Uterus (tissue), 4 donors: Measurements from ENCODE around the gene ANXA6. TPM values are rescaled to one million over a fixed set of nuclear protein-coding genes. Genes with fewer than 3 reads are reported as not detected.
A peak's percentile ranks its signal among the peaks of the same experiment; 100 is the strongest.

Experiments used
- DNase-seq, 2 donors: peaks; one replicate each; pipeline ENCODE4 v3.0.0-alpha.2; 2019 to 2020
- H3K27ac ChIP-seq, 2 donors: fragments of 200-600 bp; sonication (generic); 1 replicate in 1 of 2; 2 replicates in 1 of 2; pipeline ENCODE4 v1.5.1; 2016 to 2018
- H3K27me3 ChIP-seq, 2 donors: fragments of 200-600 bp; sonication (generic); one replicate each; pipeline ENCODE4 v1.5.1; 2018 to 2019; ENCODE audit warnings: control low read depth in 1 of 2
- H3K36me3 ChIP-seq, 2 donors: fragments of 200-600 bp; sonication (generic); one replicate each; pipeline ENCODE4 v1.5.1; 2019; ENCODE audit warnings: control low read depth in 1 of 2
- H3K4me1 ChIP-seq, 2 donors: fragments of 200-600 bp; sonication (generic); one replicate each; pipeline ENCODE4 v1.5.1; 2018 to 2019; ENCODE audit warnings: control low read depth in 1 of 2
- H3K4me3 ChIP-seq, 2 donors: fragments of 200-600 bp; sonication (generic); 1 replicate in 1 of 2; 2 replicates in 1 of 2; pipeline ENCODE4 v1.5.1; 2018 to 2019; ENCODE audit warnings: mild to moderate bottlenecking in 1 of 2
- H3K9me3 ChIP-seq, 2 donors: fragments of 200-600 bp; sonication (generic); one replicate each; pipeline ENCODE4 v1.5.1; 2019; ENCODE audit warnings: control low read depth in 1 of 2
- CTCF ChIP-seq, 4 experiments: fragments of 200-600 bp in 2 of 4; fragments of 450-650 bp in 2 of 4; sonication (generic) in 2 of 4; IDR thresholded peaks; one replicate each; pipeline ENCODE4 v1.5.1; 2016 to 2019; ENCODE audit warnings: antibody characterized with exemption in 4 of 4, mild to moderate bottlenecking in 2 of 4, moderate library complexity in 1 of 4
- POLR2A ChIP-seq, 2 donors: fragments of 450-650 bp; IDR thresholded peaks; one replicate each; pipeline ENCODE4 v1.6.1; 2016; ENCODE audit warnings: antibody characterized with exemption in 2 of 2, mild to moderate bottlenecking in 1 of 2, moderate library complexity in 1 of 2
- intact Hi-C: fragments of 100-400 bp; cut with DNase I; formaldehyde crosslinking; loops from one replicate; pipeline ENCODE4 v1.15.1; 2023; ENCODE audit warnings: low total_unique reads
- total RNA-seq, 4 donors: library from RNA; depleted of rRNA in 3 of 4; stranded (reverse); fragments of >200 nt in 3 of 4; gene quantifications; one replicate each; pipeline versions ENCODE4 v1.1.0 to v1.2.4, GENCODE V29; 2014 to 2023
- donor health status: DM: yes; HTN: yes; CAD: no.

Gene ANXA6
- total RNA-seq, 4 donors from 2014 or later: 131 to 346 (median 252) TPM

DNA sequence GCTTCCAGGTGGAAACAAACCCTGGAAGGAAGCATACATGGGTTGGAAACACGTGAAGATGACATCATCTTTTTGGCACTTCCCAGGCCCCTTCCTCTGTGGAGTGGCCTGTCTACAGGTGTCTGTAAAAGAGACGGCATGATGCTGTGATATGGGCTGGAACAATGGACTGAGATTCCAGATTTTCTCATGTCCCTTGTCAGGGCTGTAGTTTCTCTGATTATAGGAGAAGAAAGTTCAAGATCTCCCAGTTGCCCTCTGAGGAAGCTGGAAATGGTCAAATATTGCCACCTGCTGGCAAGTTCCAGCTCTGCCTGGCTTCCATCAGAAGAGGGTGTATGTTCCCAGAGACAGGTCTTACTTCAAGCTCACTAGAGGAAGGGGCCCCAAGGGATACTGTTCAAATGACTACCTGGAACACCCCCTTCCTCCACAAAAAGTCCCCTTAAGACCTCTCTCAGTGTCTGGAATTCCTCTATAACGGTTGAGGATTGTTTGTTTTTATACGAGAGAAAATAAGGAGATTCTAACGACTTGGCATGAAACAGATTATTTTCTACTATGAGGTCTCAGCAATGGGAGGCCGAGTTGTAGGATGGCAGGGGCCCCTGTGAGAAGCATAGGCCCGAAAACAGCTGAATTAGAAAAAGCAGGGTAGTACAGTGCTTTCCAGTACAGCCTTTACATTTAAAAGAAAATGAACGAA, 7.3 kb upstream of the ANXA6 start:
- H3K27ac ChIP-seq: peak overlapping the region in 1 of 2 donors; percentile 22
- no peaks in the 10 kb centered on the region for H3K36me3 ChIP-seq

GRCh38 chr5:151162776-151163175, 5.2 kb upstream of the ANXA6 start:
- Histone ChIP-seq H3K9me3 (no peaks in the 10 kb centered on the region), H3K27me3 (no peaks in the 10 kb centered on the region), H3K4me3 (no peak overlapping the region), H3K4me1 (peaks cover 0 to 9% of the 10 kb centered on the region in 2 donors), H3K27ac (peak overlapping the region; percentile 43 to 66), H3K36me3 (no peaks in the 10 kb centered on the region)
- DNase-seq: peak in 1 of 2 donors; percentile 42
- TF ChIP-seq POLR2A (IDR thresholded peaks at IDR 0.05): no peak
- no peak for TF ChIP-seq CTCF (IDR thresholded peaks at IDR 0.05)
- intact Hi-C loops: no loop called here

More for the DNA sequence above, 7.3 kb upstream of the ANXA6 start:
- DNase-seq: peak; percentile 82
- H3K27me3 ChIP-seq: no peaks in the 10 kb centered on the region
- H3K4me1 ChIP-seq: peaks cover 0 to 4% of the 10 kb centered on the region in 2 donors
- intact Hi-C loops: loop anchor here (2.0 kb wide), 1 partner anchor 38 kb away; no protein-coding TSS in a partner anchor
- no peak overlapping the region for H3K4me3 ChIP-seq
- TF ChIP-seq POLR2A (IDR thresholded peaks at IDR 0.05) (no peak), CTCF (IDR thresholded peaks at IDR 0.05) (peak; percentile 87 to 94 (median 88))
- no peaks in the 10 kb centered on the region for H3K9me3 ChIP-seq

GRCh38 chr5:151159649-151160373, 2.2 kb upstream of the ANXA6 start:
- Histone ChIP-seq H3K27ac (no peak overlapping the region), H3K36me3 (no peaks in the 10 kb centered on the region), H3K27me3 (no peaks in the 10 kb centered on the region), H3K4me3 (no peak overlapping the region), H3K9me3 (no peaks in the 10 kb centered on the region), H3K4me1 (peaks cover 6 to 13% of the 10 kb centered on the region in 2 donors)
- DNase-seq: no peak
- intact Hi-C loops: no loop called here
- TF ChIP-seq CTCF (IDR thresholded peaks at IDR 0.05) (no peak), POLR2A (IDR thresholded peaks at IDR 0.05) (no peak)

DNA sequence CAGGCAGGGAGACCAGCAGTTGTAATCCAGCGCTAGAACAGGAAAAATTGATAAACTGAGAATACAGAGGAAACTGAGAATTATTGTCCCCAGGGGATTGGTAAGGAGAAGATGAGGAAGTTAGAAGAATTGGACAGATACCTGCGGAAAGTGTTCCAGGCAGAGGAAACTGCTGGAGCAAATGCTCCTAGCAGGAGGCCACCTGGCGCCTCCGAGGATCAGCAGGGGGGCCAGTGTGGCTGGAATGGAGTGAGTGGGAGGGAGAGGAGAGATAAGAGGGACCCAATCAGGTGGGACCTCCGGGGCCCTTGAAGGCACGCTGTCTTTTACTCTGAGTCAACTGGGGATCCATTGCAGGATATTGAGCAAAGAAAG, 695 bp upstream of the ANXA6 start:
- intact Hi-C loops: no loop called here
- no peaks in the 10 kb centered on the region for H3K27me3 ChIP-seq
- no peaks in the 10 kb centered on the region for H3K9me3 ChIP-seq
- H3K4me3 ChIP-seq: peak overlapping the region; percentile 68 to 85
- H3K27ac ChIP-seq: peak overlapping the region; percentile 88 to 93
- H3K36me3 ChIP-seq: no peaks in the 10 kb centered on the region
- no peak for TF ChIP-seq POLR2A (IDR thresholded peaks at IDR 0.05)
- TF ChIP-seq CTCF (IDR thresholded peaks at IDR 0.05): no peak
- H3K4me1 ChIP-seq: peaks cover 6 to 9% of the 10 kb centered on the region in 2 donors
- peak; percentile 40 to 46 for DNase-seq
